HG03432 (cell line): ENCODE data around the gene GRIN2D.
A peak's percentile ranks its signal among the peaks of the same experiment; 100 is the strongest.
"Not testable (repeated sequence)": the region's sequence is repeated elsewhere in the genome, so short reads cannot be mapped to it uniquely, and the experiment has no call there.

ENCODE experiments used
- ATAC-seq: cut with Tn5 transposase; IDR thresholded peaks from one replicate; pipeline ENCODE4 v1.9.1; 2021; ENCODE audit warnings: mild to moderate bottlenecking, moderate library complexity; ENCODE audit not compliant: unreplicated experiment

The GRIN2D gene

DNA sequence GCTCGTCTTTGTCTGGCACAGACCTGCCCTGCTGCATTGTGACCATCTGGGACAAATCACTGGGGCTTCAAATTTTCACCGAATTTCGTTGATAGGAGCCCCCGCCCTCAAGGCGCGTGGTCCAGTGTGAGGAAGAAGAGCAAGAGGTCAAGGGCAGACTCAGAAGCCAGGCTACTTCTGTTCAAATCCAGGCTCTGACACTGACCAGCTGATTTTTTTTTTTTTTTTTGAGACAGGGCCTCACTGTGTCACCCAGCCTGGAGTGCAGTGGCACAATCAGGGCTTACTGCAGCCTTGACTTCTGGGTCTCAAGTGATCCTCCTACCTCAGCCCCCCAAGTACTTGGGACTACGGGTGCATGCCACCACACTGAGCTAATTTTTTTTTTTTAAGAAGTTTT is 22.1 kb upstream of the GRIN2D start:
- no peak for ATAC-seq

DNA sequence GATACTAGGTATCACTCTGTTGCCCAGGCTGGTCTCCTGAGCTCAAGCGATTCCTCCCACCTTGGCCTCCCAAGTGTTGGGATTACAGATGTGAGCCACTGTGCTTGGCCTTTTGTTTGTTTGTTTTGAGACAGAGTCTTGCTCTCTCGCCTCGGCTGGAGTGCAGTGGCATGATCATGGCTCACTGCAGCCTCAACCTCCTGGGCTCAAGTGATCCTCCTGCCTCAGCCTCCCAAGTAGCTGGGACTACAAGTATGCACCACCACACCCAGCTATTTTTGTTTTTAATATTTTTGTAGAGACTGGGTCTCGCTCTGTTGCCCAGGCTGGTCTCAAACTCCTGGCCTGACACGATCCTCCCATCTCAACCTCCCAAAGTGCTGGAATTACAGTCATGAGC is 21.7 kb upstream of the GRIN2D start:
- ATAC-seq, result not testable (repeated sequence)

- ATAC-seq, result no peak
Observed at GRCh38 chr19:48372904-48373303, 20.6 kb upstream of the GRIN2D start.

DNA sequence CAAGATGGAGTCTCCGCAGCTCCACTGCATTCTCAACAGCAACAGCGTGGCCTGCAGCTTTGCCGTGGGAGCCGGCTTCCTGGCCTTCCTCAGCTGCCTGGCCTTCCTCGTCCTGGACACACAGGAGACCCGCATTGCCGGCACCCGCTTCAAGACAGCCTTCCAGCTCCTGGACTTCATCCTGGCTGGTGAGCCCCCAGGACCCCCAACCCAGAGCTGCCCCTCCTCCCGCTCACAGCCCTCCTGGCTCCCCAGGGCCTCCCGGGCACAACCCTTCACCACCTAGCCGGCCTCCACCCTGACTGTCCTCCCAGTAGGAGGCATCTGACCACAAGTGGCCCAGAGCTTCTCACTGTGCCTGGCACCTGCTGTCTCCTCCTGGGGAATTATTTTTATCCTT is 19.9 kb upstream of the GRIN2D start:
- no peak for ATAC-seq

- no peak for ATAC-seq
Observed at GRCh38 chr19:48378194-48378570, 15.3 kb upstream of the GRIN2D start.

GRCh38 chr19:48379058-48379457 is 14.4 kb upstream of the GRIN2D start:
- ATAC-seq, result no peak

DNA sequence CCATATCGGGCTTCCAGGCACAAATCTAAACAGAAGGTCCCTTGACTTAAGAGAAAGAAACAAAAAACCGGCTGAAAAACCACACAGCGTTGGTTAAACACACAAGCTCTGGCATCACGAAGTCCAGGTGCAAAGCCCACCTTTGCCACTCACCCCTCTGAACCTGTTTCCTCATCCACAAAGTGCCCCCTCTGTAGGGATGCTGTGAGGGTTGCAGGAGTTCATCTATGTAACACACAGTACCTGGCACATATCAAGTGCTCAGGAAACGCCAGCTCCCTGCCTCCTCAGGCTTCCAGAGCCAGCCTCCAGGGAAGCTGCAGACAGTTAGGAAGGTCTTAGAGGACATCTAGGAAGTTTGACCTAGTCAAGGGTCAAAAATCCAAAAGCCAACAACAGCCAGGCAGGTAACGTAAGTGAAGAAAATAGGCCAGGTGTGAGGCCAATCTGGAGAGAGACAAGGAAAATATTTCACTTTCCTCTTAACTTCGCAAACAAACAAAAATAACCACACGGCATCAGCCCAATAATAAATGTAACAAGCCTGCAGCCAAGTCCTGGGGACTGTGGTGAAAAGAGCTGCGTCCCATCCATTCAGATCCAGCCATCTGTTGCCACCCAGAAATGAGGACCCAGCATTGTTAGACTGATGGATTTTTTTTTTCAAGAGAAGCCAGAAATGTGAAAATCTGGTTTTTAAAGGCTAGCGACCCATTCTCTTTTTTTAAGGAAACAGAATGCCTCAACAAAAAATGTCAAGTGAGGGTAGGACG is 12.1 kb upstream of the GRIN2D start:
- ATAC-seq, result no peak

GRCh38 chr19:48382286-48382685 is 11.2 kb upstream of the GRIN2D start:
- no peak for ATAC-seq

DNA sequence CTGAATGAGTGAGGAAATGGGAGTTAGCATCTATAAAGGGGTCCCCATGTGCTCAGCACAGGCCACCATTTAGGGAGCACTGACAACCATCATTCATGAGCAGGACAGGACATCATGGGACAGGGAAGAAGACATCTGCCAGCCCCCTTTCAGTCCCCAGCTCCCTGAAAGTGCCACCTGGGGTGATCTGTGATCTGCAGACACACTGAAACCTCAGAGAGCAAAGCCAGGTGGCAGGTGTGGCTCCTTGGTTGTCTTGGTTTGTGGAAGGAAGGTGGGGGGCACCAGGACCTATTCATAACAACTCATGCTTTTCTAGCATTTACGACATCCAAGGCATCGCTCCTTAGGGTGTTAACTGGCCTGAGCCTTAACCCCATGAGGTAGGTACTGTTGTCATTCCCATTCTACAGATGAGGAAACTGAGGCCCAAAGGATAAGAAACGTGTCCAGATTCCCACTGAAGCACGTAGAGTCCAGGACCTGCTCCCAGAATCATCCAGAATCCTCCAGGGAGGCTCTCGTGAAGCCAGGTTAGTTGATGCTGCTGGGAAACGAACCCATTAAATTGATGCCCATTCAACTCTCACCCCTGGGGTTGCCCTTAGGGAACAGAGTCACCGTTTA is 7.9 kb upstream of the GRIN2D start:
- ATAC-seq, result no peak

- ATAC-seq, result no peak
Observed at GRCh38 chr19:48386981-48387380, 6.5 kb upstream of the GRIN2D start.

DNA sequence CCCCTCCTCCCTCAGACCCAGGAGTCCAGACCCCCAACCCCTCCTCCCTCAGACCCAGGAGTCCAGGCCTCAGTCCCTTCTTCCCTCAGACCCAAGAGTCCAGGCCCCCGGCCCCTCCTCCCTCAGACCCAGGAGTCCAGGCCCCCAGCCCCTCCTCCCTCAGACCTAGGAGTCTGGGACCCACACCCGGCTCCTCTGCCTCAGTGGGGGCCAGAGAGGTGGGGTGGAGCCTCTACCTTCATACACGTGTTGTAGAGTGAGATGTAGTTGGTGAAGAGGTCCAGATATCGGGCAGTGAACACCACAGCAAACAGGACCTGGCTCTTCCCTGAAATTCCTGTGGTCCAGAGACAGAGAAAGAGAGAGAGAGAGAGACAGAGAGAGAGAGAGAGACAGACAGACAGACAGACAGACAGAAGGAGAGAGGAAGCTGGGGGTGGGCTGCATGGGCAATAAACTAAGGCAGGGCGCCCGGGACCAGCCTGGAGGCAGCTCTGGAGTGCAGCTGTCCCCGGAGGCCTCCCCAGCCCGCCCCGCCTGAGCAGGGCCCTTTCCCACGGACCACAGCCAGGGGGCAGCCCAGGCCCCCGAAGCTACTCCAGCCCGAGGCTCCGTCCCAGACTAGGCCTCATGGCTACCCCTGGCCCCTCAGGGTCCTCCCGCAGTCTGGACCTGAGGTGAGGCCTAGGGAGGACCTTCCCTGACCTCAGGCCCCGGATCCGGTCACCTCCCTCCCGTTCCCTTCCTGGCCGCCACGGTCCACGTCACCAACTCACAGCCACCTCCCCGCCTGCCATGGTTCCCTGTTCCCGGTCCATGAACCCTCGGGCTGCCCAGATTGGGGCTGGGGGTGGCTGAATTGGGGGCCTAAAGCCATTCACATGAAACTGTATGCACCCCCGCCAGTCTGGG is 3.0 kb upstream of the GRIN2D start:
- ATAC-seq, result peak; percentile 39

GRCh38 chr19:48391100-48392005 is 2.1 kb upstream of the GRIN2D start, which contains the start of gene KDELR1:
Gene KDELR1, minus strand, starts transcription at chr19:48391551. Its CDS starts 193 bp downstream, at chr19:48391358.
- ATAC-seq, result peak; percentile 67

- not testable (repeated sequence) for ATAC-seq
Observed at GRCh38 chr19:48392006-48392344, 1.5 kb upstream of the GRIN2D start.

DNA sequence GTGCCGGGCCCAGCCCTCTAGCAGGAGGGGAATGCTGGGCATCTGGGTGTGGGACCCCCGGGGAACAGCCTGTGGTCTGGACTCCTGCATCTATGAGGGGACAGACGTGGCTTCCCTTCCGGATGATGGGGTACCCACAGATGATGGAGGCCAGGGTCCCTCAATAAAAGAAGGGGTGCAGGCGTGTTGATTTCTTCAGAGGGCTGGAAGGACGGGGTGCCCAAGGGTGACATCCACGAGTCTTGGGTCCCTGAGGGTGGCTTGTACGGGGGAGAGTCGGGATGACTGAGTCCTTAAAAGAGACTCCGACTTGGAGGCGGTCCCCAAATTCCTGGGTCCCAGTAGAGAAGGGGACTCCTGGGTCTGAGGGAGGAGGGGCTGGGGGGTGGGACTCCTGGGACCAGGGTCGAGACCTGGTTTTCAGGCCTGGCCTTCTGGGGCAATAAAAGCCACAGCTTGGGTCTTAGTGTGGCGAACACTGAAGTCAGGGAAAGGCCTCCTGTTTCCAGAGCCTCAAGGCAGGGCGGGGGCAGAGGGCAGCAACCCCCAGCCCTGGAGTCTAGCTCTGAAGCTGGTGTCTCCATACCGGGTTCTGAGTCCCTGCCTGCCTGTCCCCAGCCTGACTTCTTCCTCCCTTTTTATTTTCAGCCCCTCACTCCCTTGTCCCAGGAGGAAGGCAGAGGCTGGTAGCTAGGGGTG is 459 bp upstream of the GRIN2D start:
- ATAC-seq, result no peak

DNA sequence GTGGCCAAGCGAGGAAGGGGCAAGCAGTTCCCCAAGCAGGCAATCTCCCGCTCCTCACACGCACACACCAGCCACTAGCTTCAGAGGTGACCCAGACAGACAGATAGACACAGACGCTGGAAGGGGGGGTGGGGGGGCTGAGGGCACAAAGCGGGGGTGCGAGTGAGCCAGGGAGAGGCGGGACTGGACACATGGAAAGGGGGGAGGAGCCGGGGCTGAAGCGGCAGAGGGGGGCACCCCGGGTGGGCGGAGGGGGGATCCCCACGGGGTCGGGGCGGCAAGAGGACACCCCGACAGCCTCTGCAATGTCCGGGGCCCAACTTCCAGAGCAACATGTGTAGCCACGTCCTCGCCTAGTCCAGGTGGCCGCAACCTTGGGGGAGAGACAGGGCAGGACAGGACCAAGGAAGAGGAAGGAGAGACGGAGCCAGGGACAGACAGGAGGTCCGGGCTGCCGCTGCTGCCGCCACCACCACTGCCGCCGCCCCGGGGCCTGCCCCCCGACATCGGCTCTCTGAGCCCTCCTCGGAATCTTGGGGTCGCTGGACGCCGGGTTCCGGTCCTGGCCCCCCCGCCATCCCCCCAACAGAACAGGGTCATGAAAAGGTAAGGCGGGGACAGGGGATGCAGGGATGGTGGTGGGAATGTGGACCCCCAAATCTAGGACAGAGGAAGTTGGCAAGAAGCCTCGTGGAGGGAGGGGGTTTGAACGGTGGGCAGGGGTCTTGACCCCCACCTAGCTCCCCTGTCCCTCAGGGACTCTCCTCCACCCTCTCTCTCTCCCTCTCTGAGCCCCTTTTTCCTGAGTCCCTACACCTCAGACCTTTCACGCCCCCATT is 1.1 kb downstream of the GRIN2D start:
- no peak for ATAC-seq

- no peak for ATAC-seq
Observed at GRCh38 chr19:48395170-48395455, 1.6 kb downstream of the GRIN2D start.

DNA sequence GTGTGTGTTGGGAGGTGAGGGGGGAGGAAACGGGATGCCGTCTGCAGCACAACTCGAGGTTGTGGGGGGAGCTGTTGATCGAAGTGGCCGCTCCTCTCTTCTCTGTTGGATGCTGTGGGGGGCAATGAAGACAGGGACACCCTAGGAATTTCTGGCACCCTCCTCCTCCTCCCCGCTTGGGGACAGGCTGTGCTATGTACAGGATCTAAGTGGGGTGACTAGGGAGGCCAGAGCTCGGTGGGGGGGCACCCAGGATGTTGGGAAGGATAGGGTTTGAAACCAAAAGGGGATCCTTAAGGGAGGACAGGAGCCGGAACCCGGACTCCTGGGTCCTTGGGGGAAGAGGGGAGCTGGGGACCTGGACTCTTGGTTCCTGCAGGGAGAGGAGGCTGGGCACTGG is 2.0 kb downstream of the GRIN2D start:
- no peak for ATAC-seq

GRCh38 chr19:48396016-48396823 is 2.8 kb downstream of the GRIN2D start:
- ATAC-seq, result no peak

DNA sequence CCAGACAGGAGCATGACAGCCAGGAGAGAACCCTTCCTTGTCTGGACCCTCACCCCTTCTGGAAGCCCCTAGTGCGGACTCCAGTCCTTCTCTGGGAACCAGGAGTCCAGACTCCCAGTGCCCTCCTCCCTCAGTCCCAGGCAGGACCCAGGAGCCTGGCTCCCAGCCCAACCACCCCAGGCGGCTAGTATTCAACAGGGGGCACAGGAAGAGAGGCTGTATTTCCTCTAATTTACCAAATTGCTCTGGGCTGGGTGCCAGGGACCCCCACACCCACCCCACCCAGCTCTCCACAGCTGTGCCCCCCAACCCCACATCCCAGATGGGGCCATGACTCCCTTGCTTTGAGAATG is 3.3 kb downstream of the GRIN2D start:
- no peak for ATAC-seq
